NCI-H1694 treated with DMSO at 0.1 percent for 48 hours (cell line): ENCODE data around the gene CDC25C.
A peak's percentile ranks its signal among the peaks of the same experiment; 100 is the strongest.
"Not testable (repeated sequence)": the region's sequence is repeated elsewhere in the genome, so short reads cannot be mapped to it uniquely, and the experiment has no call there.

Experiments used
- DNase-seq: peaks from one replicate; lab custom pipeline; 2025; lab: John Stamatoyannopoulos, UW

Gene CDC25C

GRCh38 chr5:138346889-138347288 is 15.3 kb upstream of the CDC25C start:
- no peak for DNase-seq

GRCh38 chr5:138344887-138345622 is 13.5 kb upstream of the CDC25C start:
- DNase-seq, result no peak

GRCh38 chr5:138340008-138340407 is 8.4 kb upstream of the CDC25C start:
- no peak for DNase-seq

GRCh38 chr5:138339464-138339863 is 7.9 kb upstream of the CDC25C start:
- DNase-seq, result no peak

- no peak for DNase-seq
Observed at GRCh38 chr5:138339091-138339456, 7.5 kb upstream of the CDC25C start.

GRCh38 chr5:138338411-138339090 is 6.9 kb upstream of the CDC25C start:
- DNase-seq, result no peak

GRCh38 chr5:138337685-138338410 is 6.2 kb upstream of the CDC25C start, which contains the start of gene FAM53C:
TSS of gene FAM53C (plus strand) at chr5:138338266. CDS start at chr5:138341336, 3,070 bp downstream.
- peak; percentile 84 for DNase-seq

- no peak for DNase-seq
Observed at GRCh38 chr5:138336952-138337684, 5.5 kb upstream of the CDC25C start.

GRCh38 chr5:138334867-138335447 is 3.4 kb upstream of the CDC25C start:
- no peak for DNase-seq

GRCh38 chr5:138330813-138331448 is 673 bp downstream of the CDC25C start:
- DNase-seq, result no peak

- not testable (repeated sequence) for DNase-seq
Observed at GRCh38 chr5:138318211-138318610, 13.4 kb downstream of the CDC25C start.

GRCh38 chr5:138316355-138316754 is 15.2 kb downstream of the CDC25C start:
- no peak for DNase-seq

GRCh38 chr5:138315751-138316278 is 15.8 kb downstream of the CDC25C start:
- no peak for DNase-seq

GRCh38 chr5:138305797-138306196 is 25.8 kb downstream of the CDC25C start:
- DNase-seq, result peak; percentile 62

- no peak for DNase-seq
Observed at GRCh38 chr5:138303372-138303771, 28.2 kb downstream of the CDC25C start.

GRCh38 chr5:138289296-138289695 is 42.3 kb downstream of the CDC25C start:
- DNase-seq, result no peak

GRCh38 chr5:138287246-138287645 is 44.4 kb downstream of the CDC25C start:
- no peak for DNase-seq

- DNase-seq, result peak; percentile 32
Observed at GRCh38 chr5:138282920-138283742, 48.5 kb downstream of the CDC25C start.

- no peak for DNase-seq
Observed at GRCh38 chr5:138280915-138281314, 50.7 kb downstream of the CDC25C start.

- DNase-seq, result no peak
Observed at GRCh38 chr5:138276402-138277054, 55.1 kb downstream of the CDC25C start.
